NCI-H146 (cell line): ENCODE results near the gene DRC7.
"Not testable (repeated sequence)": the region's sequence is repeated elsewhere in the genome, so short reads cannot be mapped to it uniquely, and the experiment has no call there.

Experiments
- DNase-seq: peaks from one replicate; lab custom pipeline; 2025; lab: John Stamatoyannopoulos, UW

Gene DRC7

DNA sequence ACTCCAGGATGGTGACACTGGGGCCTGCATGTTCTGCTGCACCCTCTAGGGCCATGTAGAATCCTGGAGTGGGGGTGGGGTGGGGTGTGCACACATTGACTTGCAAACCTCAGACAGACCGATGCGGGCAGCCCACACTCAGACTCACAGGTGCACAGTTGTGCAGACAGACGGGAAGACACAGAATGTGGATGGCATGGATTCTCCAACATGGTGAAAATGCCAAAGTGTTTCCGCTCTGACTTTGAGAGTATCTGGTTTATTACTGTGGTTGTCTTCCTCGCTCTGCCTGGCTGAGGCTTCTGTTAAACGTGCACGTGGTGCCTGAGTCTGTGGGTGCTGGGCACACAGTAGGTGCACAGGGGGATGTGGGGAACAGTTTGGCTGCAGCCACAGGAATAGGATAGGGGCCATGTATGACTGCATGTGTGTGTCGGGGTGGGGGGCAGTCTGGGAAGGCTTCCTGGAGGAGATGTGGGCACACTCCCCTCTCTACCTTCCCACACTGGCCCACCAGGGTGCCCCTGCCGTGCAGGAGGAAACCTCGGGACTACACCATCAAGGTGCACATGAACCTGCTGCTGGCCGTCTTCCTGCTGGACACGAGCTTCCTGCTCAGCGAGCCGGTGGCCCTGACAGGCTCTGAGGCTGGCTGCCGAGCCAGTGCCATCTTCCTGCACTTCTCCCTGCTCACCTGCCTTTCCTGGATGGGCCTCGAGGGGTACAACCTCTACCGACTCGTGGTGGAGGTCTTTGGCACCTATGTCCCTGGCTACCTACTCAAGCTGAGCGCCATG lies 35.5 kb upstream of the DRC7 start:
- no peak for DNase-seq

DNA sequence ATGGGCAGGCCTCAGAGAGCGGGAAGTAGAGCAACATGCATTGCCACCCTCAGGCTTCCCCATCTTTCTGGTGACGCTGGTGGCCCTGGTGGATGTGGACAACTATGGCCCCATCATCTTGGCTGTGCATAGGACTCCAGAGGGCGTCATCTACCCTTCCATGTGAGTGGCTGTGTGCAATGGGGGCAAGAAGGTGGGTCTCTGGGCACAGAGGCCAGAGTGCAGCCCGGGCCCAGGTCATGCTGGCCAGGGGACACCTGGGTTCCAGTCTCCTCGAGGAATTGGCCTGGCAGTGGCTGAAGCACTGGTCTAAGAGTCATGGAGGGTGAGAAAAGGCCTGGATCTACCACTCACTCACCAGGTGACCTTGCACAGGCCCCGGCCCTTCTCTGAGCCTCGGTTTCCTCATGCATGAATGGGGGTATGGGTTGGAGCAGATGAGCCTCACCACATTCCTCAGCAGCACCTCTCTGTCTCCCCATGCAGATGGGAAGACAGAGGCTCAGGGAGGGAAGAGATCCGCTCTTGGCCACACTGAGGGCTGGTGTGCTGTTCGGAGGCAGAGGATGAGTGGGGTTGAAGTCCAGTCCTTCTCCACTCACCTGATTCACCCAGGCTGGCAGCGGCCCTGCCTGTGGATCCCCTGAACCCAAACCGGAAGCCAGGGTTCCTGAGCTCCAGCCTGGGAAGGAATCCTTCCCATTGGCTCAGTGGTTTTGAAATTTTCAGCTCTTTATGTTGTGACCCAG lies 33.7 kb upstream of the DRC7 start:
- no peak for DNase-seq

DNA sequence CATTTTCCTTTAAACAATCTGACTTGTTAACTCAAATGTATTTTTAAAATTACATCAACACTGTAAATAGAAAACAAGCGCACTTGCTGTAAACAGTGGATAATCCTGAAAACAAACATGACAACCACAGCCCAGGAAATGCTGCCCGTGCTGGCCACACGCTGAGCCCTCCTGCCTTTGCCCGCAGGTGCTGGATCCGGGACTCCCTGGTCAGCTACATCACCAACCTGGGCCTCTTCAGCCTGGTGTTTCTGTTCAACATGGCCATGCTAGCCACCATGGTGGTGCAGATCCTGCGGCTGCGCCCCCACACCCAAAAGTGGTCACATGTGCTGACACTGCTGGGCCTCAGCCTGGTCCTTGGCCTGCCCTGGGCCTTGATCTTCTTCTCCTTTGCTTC lies 33.1 kb upstream of the DRC7 start:
- no peak for DNase-seq

DNA sequence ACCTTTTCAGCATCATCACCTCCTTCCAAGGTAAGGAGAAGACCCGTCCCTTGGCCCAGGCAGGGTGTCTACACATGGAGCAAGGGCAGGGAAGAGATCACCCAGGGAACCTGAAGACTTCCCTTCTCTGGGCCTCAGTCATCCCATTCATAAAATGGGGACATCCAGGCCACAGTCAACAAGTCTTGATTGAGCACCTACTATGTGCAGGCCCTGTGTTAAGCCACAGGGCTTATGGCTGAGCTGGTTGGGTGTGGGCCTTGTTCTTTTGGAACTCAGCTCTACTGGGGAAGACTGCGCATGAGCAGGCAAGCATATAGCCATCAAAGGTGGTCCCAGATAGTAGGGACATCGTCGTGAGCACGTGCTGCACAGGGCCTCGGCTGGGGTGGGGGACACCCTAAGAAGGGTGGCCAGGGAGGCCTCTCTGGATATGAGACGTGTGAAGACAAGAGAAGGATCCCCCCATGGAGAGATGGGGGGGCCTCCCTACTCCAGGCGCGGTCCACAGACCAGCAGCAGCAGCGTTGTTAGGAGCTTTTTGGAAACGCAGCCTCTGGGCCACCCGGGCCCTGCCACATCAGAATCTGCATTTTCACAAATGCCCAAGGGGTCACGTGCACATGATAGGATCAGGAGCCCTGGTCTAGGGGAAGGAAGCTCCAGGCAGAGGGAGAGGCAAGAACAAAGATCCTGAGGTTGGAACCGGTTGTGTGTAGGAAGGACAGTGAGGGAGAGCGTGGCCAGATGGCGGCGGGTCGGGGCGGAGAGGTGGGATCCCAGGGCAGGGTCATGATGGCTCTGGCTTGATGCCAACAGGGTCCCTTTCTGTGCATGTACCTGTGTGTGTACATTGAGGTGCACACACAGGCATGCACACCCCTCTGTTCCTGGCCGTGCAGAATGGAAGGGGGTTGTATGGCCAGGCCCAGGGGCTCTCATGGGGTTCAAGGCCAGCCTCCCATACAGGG lies 32.4 kb upstream of the DRC7 start:
- DNase-seq: no peak

DNA sequence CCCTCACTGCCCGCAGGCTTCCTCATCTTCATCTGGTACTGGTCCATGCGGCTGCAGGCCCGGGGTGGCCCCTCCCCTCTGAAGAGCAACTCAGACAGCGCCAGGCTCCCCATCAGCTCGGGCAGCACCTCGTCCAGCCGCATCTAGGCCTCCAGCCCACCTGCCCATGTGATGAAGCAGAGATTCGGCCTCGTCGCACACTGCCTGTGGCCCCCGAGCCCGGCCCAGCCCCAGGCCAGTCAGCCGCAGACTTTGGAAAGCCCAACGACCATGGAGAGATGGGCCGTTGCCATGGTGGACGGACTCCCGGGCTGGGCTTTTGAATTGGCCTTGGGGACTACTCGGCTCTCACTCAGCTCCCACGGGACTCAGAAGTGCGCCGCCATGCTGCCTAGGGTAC lies 31.2 kb upstream of the DRC7 start:
- no peak for DNase-seq

DNA sequence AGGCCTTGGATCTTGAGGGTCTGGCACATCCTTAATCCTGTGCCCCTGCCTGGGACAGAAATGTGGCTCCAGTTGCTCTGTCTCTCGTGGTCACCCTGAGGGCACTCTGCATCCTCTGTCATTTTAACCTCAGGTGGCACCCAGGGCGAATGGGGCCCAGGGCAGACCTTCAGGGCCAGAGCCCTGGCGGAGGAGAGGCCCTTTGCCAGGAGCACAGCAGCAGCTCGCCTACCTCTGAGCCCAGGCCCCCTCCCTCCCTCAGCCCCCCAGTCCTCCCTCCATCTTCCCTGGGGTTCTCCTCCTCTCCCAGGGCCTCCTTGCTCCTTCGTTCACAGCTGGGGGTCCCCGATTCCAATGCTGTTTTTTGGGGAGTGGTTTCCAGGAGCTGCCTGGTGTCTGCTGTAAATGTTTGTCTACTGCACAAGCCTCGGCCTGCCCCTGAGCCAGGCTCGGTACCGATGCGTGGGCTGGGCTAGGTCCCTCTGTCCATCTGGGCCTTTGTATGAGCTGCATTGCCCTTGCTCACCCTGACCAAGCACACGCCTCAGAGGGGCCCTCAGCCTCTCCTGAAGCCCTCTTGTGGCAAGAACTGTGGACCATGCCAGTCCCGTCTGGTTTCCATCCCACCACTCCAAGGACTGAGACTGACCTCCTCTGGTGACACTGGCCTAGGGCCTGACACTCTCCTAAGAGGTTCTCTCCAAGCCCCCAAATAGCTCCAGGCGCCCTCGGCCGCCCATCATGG lies 30.5 kb upstream of the DRC7 start:
- no peak for DNase-seq

DNA sequence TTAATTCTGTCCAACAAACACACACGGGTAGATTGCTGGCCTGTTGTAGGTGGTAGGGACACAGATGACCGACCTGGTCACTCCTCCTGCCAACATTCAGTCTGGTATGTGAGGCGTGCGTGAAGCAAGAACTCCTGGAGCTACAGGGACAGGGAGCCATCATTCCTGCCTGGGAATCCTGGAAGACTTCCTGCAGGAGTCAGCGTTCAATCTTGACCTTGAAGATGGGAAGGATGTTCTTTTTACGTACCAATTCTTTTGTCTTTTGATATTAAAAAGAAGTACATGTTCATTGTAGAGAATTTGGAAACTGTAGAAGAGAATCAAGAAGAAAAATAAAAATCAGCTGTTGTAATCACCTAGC lies 30.0 kb upstream of the DRC7 start:
- DNase-seq: no peak

DNA sequence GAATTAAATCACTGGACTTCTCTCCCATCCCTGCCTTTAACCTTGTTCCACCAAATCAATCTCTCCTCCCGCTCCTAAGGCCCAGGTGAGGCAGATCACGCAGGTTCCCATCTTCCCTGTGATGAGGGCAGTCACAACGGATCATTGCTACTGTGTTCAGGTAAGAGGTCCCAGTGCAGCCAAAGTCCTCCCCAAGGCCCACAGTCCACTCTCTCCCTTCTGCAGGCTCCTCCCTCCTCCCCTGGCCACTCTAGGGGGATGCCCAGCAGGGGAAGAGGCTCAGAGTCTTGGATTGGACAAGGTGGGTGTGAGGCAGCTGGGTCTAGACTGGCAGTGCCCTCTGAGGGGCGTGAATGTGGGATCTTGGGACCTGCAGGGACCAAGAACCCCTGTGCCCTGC lies 29.1 kb upstream of the DRC7 start:
- no peak for DNase-seq

DNA sequence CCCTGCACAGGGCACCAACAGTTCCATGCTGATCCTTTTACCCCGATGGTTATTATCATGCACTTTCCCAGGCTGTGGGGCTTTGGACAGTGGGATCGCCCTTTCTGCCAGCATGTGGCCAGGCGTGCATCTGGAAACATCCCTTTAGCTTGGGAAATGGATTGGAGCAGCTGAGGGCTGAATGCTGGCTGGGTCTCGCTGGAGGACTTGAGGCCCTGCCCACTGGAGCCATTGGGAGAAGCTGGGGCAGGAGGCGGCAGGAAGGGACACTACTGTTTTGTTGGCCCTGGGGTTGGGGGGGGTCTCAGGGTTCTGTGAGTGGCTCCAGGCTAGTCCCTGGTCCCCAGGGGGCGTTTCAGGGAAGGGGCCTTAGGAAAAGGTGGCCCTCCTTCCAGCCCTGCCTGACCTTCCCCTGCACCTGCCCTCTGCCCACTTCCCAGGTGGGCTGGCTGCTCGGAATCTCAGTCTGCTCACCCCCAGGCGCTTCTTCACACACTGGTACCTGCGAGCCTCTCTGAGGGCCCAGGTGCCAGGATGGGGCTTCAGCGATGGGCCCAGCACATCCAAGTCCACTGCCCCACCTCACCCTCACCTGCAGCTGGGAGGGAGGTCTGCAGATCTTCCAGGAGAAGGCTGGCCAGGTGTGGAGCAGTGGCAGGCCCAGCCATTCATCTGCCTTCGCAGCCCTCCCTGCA lies 28.1 kb upstream of the DRC7 start:
- DNase-seq: no peak

DNA sequence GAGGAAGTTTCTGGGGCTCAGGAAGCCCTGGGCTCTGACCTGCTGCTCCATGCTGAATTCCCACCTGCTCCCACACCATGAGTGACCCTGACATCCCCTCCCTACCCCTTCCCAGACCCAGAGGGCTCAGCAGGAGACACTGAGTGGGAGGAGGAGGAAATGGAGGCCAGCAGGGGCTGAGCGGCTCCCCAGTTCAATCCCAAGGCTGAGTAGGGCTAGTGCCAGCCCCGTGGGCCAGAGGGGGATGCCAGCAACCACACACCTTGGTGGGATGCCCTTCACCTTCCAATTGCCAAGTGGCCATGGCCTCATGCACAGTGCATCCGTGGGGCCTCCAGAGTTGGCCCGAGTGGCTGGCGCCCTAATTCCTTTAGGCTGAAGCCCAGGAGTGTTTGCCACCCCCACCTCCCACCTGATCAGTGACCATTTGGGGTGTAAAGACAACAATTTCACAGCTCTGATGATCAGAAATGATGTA lies 27.5 kb upstream of the DRC7 start:
- DNase-seq: no peak

DNA sequence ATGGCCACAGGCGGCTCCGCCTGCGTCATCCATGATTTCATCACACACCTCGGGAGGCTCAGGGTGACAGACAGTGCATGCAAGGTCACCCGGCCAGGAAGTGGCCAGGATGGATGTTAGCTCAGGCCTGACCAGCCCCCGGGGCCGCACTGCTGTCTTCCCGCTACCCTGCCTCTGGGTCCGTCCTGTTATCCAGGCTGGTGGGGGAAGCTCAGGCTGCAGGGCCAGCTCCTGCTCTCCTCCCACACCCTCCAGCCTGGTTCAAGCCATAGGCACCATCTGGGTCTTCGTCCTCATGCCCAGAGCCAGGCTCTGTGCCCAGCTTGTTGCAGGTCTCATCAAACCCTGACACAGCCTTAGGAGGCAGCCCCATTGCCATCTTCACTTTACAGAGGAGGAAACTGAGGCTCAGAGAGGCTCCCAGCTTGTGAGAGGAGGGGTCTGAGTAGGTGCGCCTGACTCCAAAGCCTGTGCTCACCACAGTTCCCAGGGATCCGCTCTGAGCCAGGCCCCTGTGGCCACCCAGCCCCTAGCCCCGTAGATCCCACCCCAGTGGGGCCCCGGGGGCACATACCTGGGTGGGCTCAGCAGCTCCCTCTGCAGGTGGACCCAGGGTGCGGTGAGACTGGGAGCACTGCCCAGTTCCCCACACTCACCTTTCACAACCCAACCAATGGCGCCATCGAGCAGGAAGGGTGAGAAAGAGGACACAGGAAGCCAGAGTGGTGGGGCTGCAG lies 26.9 kb upstream of the DRC7 start:
- DNase-seq: no peak

DNA sequence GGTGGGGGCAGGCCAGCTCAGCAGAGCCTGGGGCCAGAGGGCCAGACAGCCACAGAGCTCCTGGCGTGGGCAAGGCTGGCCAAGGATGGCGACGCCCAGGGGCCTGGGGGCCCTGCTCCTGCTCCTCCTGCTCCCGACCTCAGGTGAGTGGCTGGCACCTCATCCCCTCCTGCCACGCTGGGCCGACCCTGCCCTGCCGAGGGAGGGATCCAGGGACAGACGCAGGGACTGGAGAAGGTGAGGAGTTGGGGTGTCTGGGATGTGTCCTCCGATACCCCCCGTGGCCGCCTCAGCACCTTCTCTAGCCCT lies 26.4 kb upstream of the DRC7 start, which contains the start of gene ADGRG3:
ADGRG3 (plus strand) TSS at position 44 of the 309 bp plus-strand sequence; CDS start at position 86, 42 bp downstream.
- DNase-seq: no peak

DNA sequence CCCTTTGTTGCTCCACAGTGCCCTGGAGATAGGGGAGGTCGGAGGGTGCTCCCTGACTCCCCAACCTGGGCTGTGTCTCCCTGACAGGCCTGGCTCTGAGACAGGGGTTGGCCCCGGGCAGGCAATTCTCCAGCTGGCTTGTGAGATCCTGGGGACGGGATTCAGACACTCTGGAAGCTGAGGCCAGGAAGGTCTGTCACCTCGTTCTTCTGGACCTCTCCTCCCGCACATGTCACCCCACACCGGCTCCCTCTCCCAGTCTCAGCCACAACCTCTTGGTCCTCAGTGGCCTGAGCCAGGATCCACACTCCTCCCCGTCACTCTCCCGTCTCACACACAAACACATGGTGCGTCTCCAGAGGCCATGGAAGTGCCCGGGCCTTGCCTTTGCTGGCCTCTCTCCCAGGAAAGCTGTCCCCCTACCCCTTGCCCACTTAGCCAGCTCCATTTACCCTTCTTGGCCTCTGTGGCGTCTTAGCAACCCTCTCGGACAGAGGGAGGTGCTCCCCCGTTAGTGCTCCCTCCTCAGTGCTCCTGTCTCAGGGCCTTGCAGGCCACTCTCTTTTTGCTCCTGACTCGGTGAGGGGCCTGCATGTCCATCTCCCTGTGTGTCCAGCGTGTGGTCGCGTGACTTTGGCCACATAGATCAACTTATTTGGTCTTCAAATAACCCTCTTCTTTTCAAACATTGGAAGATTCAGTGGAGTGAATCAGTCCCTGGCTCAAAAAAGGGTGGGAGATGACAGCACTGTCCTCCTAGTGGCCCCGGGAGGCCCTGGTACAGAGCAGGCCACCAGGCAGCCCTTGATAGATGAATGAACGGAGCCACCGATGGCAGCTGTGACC lies 25.8 kb upstream of the DRC7 start:
- no peak for DNase-seq

DNA sequence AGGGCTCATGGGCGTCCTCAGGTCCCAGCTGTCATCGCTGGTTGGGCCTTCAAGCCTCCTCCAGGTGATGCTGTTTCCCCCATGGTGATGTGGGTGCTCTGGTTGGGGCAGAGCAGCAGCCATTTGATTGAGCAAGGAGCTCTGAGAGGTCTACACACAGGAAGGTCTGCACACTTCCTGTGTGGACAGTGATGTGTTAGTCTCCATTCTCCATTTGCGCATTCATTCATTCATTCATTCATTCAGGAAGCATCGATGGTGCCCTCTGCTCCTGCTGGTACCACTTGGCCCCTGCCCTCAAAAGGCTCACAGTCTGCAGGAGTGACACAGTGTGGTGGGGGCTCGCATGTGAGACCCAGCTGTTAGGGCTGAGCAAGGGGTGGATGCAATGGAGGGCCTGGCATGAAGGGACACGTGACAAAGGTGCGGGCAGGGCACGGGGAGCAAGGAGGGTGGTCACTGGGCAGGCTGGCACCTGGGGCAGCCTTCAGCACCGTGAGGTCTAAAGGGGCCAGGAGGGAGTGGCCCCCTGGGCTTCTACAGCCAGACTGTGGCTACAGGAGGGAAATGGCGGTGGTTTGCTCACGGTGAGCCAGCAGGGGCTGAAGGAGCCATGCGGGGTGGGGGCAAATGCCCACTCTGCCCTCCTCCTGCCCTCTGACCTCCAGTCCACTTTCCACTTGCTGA lies 25.0 kb upstream of the DRC7 start:
- no peak for DNase-seq

DNA sequence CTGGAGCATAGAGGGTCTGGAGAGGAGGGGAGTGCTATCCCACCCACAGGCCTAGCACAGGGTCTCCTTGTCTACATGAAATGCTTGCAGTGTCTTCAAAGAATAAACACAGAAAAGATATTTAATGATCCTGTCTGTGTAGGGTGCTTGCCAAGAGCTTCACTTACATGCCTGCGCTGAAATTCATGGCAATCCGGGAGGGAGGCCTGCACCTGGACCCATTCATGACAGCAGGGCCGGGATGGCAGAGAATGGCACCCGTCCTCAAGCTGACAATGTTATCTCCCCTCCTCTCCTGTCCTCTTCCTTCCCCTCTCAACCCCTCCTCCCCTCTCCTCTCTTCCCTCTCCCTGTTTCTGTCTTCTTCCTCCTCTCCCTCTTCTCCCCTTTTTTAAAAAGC lies 24.4 kb upstream of the DRC7 start:
- DNase-seq: no peak

DNA sequence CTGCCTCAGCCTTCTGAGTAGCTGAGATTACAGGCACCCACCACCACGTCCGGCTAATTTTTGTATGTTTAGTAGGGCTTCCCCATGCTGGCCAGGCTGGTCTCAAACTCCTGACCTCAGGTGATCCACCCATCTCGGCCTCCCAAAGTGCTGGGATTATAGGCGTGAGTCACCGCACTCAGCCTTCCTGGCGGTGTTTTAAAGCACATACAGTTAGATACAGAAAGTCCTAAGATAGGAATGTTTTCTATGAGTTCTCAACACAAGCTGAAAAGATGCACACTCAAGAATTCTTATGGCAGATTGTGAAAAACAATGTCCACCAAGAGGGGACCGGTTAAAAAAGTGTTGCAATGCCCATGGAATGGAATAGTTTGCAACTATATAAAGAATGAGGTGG lies 23.2 kb upstream of the DRC7 start:
- DNase-seq: not testable (repeated sequence)

DNA sequence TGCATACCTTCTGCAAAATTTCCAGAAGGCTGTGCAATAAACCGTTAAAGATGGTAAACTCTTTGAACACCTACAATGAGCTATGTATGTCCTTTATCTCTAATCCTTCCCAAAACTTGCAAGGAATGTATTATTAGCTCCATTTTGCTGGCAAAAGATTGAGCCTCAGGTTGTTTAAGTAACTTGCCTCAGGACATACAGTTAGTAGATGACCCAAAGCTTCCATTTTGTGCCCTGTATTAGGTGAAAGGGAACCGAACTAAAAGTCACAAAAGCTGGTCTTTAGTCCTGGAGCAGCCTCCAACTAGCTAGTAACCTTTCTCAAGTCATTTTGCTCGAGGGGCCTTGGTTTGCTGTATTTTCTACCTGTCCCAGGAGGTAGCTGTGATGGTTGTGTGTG lies 22.2 kb upstream of the DRC7 start:
- no peak for DNase-seq

DNA sequence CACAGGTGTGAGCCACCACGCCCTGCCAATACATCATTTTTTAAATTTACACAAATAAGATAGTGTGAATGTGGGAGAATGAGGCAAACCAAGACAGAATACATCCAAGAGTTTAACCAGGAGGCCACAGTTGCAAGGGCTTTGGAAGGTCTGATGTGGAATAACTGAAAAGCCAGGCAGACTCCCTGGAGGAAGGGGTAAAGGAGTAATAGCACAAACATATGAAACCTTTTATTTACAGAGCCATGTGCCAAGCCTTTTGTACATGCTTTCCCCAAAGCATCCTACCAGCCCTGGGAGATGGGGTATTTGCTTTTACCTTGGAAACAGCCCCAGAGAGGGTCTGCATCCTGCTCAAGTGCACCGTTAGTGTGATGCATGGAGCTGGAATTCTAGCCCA lies 21.8 kb upstream of the DRC7 start:
- no peak for DNase-seq
